ENCODE measurements around the gene TCERG1. TPM values are rescaled to one million over a fixed set of nuclear protein-coding genes. Genes with fewer than 3 reads are reported as not detected.
"Not testable (repeated sequence)": the region's sequence is repeated elsewhere in the genome, so short reads cannot be mapped to it uniquely, and the experiment has no call there.

The TCERG1 gene
- total RNA-seq, 1 experiment from 2014 or later, result 75.9 TPM

DNA sequence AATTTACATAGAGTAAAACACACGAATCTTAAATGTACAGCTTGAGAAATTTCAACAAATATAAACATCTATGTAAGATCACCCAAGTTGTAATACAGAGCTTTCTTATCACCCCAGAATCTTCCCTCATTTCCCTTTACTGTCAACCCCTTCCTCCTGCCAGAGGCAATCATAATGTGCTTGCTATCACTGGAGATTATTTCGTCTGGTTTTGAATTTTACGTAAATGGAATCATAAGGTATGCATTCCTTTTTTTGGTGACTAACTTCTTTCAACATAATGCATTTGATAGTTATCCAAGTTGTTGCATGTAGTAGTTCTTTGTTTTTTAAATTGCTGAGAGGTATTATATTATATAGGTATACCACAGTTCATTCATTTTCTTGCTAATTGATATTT, 106.3 kb downstream of the TCERG1 start:
- no peak for DNase-seq
- Histone ChIP-seq H3K27ac (no peak overlapping the region), H3K4me2 (no peak overlapping the region), H3K9me3 (ENCODE audit: insufficient read depth, low read depth) (no peaks in the 10 kb centered on the region), H3K79me2 (ENCODE audit: low read depth) (no peaks in the 10 kb centered on the region), H3K9me2 (ENCODE audit: insufficient read depth) (no peaks in the 10 kb centered on the region), H3K36me3 (ENCODE audit: low read depth) (no peaks in the 10 kb centered on the region), H2AFZ (no peak overlapping the region), H4K20me1 (ENCODE audit: insufficient read depth) (no peaks in the 10 kb centered on the region), H3F3A (ENCODE audit: insufficient read depth, low read depth) (no peaks in the 10 kb centered on the region), H3K4me3 (no peak overlapping the region), H3K27me3 (ENCODE audit: insufficient read depth, low read depth) (peaks cover 15% of the 10 kb centered on the region), H3K4me1 (replicated peaks; ENCODE audit: insufficient read depth) (no peaks in the 10 kb centered on the region)
- POLR2A ChIA-PET (ENCODE audit: unreplicated experiment), result no interaction called here
- CTCF ChIA-PET, result no interaction called here
- no TSS peak for BruUV-seq (replicated peaks)
- intact Hi-C loops (cut with micrococcal nuclease; ENCODE audit: unreplicated experiment), result no loop called here
- TF ChIP-seq, protein P1, sequence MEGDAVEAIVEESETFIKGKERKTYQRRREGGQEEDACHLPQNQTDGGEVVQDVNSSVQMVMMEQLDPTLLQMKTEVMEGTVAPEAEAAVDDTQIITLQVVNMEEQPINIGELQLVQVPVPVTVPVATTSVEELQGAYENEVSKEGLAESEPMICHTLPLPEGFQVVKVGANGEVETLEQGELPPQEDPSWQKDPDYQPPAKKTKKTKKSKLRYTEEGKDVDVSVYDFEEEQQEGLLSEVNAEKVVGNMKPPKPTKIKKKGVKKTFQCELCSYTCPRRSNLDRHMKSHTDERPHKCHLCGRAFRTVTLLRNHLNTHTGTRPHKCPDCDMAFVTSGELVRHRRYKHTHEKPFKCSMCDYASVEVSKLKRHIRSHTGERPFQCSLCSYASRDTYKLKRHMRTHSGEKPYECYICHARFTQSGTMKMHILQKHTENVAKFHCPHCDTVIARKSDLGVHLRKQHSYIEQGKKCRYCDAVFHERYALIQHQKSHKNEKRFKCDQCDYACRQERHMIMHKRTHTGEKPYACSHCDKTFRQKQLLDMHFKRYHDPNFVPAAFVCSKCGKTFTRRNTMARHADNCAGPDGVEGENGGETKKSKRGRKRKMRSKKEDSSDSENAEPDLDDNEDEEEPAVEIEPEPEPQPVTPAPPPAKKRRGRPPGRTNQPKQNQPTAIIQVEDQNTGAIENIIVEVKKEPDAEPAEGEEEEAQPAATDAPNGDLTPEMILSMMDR (conservative IDR thresholded peaks at IDR 0.05), result no peak
- no peak for TF ChIP-seq EZH2 (IDR thresholded peaks at IDR 0.05; ENCODE audit: low read depth)

DNA sequence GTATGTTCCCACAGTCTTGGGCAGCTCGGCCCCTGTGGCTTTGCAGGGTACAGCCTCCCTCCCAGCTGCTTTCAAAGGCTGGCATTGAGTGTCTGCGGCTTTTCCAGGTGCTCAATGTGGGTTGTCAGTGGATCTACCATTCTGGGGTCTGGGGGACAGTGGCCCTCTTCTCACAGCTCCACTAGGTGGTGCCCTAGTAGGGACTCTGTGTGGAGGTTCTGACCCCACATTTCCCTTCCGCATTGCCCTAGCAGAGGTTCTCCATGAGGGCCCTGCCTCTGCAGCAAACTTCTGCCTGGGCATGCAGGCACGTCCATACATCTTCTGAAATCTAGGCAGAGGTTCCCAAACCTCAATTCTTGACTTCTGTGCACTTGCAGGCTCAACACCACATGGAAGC, 109.8 kb downstream of the TCERG1 start:
- H3F3A ChIP-seq (ENCODE audit: insufficient read depth, low read depth); BruUV-seq (replicated peaks); H3K9me3 ChIP-seq (ENCODE audit: insufficient read depth, low read depth); H3K79me2 ChIP-seq (ENCODE audit: low read depth); H3K9me2 ChIP-seq (ENCODE audit: insufficient read depth); H3K4me3 ChIP-seq; POLR2A ChIA-PET (ENCODE audit: unreplicated experiment); H3K4me1 ChIP-seq (replicated peaks; ENCODE audit: insufficient read depth); H2AFZ ChIP-seq; H3K27ac ChIP-seq; H3K4me2 ChIP-seq; H4K20me1 ChIP-seq (ENCODE audit: insufficient read depth); intact Hi-C loops (cut with micrococcal nuclease; ENCODE audit: unreplicated experiment); H3K27me3 ChIP-seq (ENCODE audit: insufficient read depth, low read depth); DNase-seq; H3K36me3 ChIP-seq (ENCODE audit: low read depth): not testable (repeated sequence)
- CTCF ChIA-PET, result interaction anchor here (1.2 kb wide), 1 partner anchor 15 kb away, joined by 3 read pairs; no protein-coding TSS in a partner anchor

DNA sequence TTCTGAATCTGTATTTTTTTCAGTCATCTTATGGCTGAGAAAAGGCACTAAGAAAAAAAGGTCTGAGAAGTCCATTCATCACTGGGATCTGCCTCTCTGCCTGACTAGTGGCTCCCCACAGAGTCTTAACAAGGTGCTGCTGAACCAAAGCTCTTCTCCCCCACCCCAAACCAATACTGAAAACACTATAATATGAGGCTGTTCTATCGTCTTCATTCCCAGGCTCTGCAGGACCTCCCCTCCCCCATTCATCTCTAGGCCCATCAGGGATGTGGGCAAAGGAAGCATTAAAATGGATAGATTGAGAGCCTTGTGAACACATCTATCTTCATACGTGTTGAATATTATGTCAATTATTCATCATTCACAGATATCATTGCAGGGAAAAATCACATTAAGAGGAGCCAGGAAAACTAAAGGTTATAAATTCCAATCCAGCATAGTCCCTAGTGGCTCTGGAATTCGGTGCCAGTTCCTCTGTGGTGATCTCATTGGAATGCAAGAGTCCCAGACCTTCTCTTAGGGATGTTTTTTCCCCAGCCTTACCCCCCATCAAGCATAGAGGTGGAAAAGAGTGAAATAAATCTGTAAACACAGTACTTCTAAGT, 113.2 kb downstream of the TCERG1 start:
- H3K36me3 ChIP-seq (ENCODE audit: low read depth), result no peaks in the 10 kb centered on the region
- H4K20me1 ChIP-seq (ENCODE audit: insufficient read depth), result no peaks in the 10 kb centered on the region
- no peaks in the 10 kb centered on the region for H3K9me2 ChIP-seq (ENCODE audit: insufficient read depth)
- H3K79me2 ChIP-seq (ENCODE audit: low read depth), result no peaks in the 10 kb centered on the region
- H3K9me3 ChIP-seq (ENCODE audit: insufficient read depth, low read depth), result no peaks in the 10 kb centered on the region
- H3K27me3 ChIP-seq (ENCODE audit: insufficient read depth, low read depth), result 0 out of 2 replicates have a peak, but pooled peaks cover 10% of the 10 kb centered on the region
- no peak overlapping the region for H3K4me2 ChIP-seq
- CTCF ChIA-PET, result no interaction called here
- POLR2A ChIA-PET (ENCODE audit: unreplicated experiment), result no interaction called here
- no peak overlapping the region for H2AFZ ChIP-seq
- intact Hi-C loops (cut with micrococcal nuclease; ENCODE audit: unreplicated experiment), result no loop called here
- no peak for DNase-seq
- TF ChIP-seq, protein P1 (conservative IDR thresholded peaks at IDR 0.05), result no peak
- no peak for TF ChIP-seq EZH2 (IDR thresholded peaks at IDR 0.05; ENCODE audit: low read depth)
- H3F3A ChIP-seq (ENCODE audit: insufficient read depth, low read depth), result no peaks in the 10 kb centered on the region
- BruUV-seq (replicated peaks), result no TSS peak
- H3K4me1 ChIP-seq (replicated peaks; ENCODE audit: insufficient read depth), result no peaks in the 10 kb centered on the region
- H3K4me3 ChIP-seq, result no peak overlapping the region
- H3K27ac ChIP-seq, result no peak overlapping the region

Other genes with a start within 250 kb of the TCERG1 start
- gene RBM27, start 243.7 kb upstream of the TCERG1 start, total RNA-seq (2021), result 12.0 and 25.1 TPM in 2 replicates
- 0.23 TPM in 1 of 2 replicates, not detected in the other for gene POU4F3, start 108.5 kb upstream of the TCERG1 start, total RNA-seq (2021)
- gene GPR151, start 68.9 kb downstream of the TCERG1 start, total RNA-seq (2021), result not detected in 2 replicates